Endodermal cell (in vitro differentiated cells): Measurements from ENCODE around the gene TCTN1. TPM values are rescaled to one million over a fixed set of nuclear protein-coding genes. Genes with fewer than 3 reads are reported as not detected.
"Not testable (repeated sequence)": the region's sequence is repeated elsewhere in the genome, so short reads cannot be mapped to it uniquely, and the experiment has no call there.

ENCODE experiments used
- DNase-seq: peaks from one replicate; pipeline ENCODE4 v3.0.0-alpha.2; 2017
- H3K27ac ChIP-seq: 2 replicates; pipeline ENCODE4 v1.5.1; 2013; ENCODE audit warnings: mild to moderate bottlenecking, low read depth, low read length, moderate library complexity
- H3K27me3 ChIP-seq: 2 replicates; pipeline ENCODE4 v1.6.1; 2013; ENCODE audit warnings: mild to moderate bottlenecking, low read length, moderate library complexity; ENCODE audit not compliant: insufficient read depth, control insufficient read depth, poor library complexity, severe bottlenecking
- H3K36me3 ChIP-seq: 2 replicates; pipeline ENCODE4 v1.7.0; 2013; ENCODE audit warnings: mild to moderate bottlenecking, low read length, moderate library complexity; ENCODE audit not compliant: control insufficient read depth, insufficient read depth
- H3K4me1 ChIP-seq: one replicate; pipeline ENCODE4 v1.7.0; 2013; ENCODE audit warnings: low read length; ENCODE audit not compliant: control insufficient read depth, insufficient read depth
- H3K4me3 ChIP-seq: 2 replicates; pipeline ENCODE4 v1.5.1; 2013; ENCODE audit warnings: mild to moderate bottlenecking, low read length, moderate library complexity
- H3K9ac ChIP-seq: 2 replicates; pipeline ENCODE4 v1.6.1; 2013; ENCODE audit warnings: mild to moderate bottlenecking, low read length, moderate library complexity; ENCODE audit not compliant: poor library complexity, severe bottlenecking; ENCODE audit errors: extremely low read depth
- H3K9me3 ChIP-seq: 2 replicates; pipeline ENCODE4 v1.6.1; 2013; ENCODE audit warnings: mild to moderate bottlenecking, low read length, moderate library complexity; ENCODE audit not compliant: control insufficient read depth
- H3K27ac Mint-ChIP-seq: 2 replicates; pipeline ENCODE4 v1.8.0; 2020; ENCODE audit warnings: mixed read lengths
- H3K27me3 Mint-ChIP-seq: 2 replicates; pipeline ENCODE4 v1.8.0; 2021; ENCODE audit warnings: mild to moderate bottlenecking, mixed read lengths; ENCODE audit not compliant: insufficient read depth
- H3K36me3 Mint-ChIP-seq: 2 replicates; pipeline ENCODE4 v1.8.0; 2020; ENCODE audit warnings: low read depth, mixed read lengths
- H3K4me1 Mint-ChIP-seq: 2 replicates; pipeline ENCODE4 v1.8.0; 2020; ENCODE audit warnings: mixed read lengths
- H3K4me3 Mint-ChIP-seq: 2 replicates; pipeline ENCODE4 v1.8.0; 2020; ENCODE audit warnings: mild to moderate bottlenecking, moderate library complexity, mixed read lengths
- H3K9me3 Mint-ChIP-seq: 2 replicates; pipeline ENCODE4 v1.8.0; 2020; ENCODE audit warnings: mild to moderate bottlenecking, mixed read lengths
- CTCF ChIP-seq: fragments of 200-600 bp; sonication (generic); conservative IDR thresholded peaks from 2 replicates; pipeline ENCODE4 v1.5.0; 2021; ENCODE audit warnings: antibody characterized with exemption, mild to moderate bottlenecking
- WGBS, 2 experiments: methylation state at CpG; one replicate each; pipeline versions ENCODE4 v1.1.5 to v1.1.7; 2013; ENCODE audit warnings: missing lambda C conversion rate in 2 of 2, mixed read lengths in 1 of 2; ENCODE audit not compliant: insufficient coverage in 1 of 2, insufficient read length in 1 of 2; 5-methylcytosine and 5-hydroxymethylcytosine counted together
- total RNA-seq, 2 donors: library from RNA; stranded (reverse); fragmentation: NEBNext Ultra II Directional in 1 of 2; extraction: Animal tissue kit (Norgen Biotek cat#: 25700) in 1 of 2; gene quantifications; 2 replicates in 1 of 2; 3 replicates in 1 of 2; pipeline ENCODE4 v1.2.1, GENCODE V29; 2021

TCTN1 gene
- total RNA-seq, 2 donors from 2014 or later = 29.5 to 44.9 TPM

- Mint-ChIP-seq H3K4me3 (peak overlapping the region; percentile 16), H3K4me1 (peaks cover 20% of the 10 kb centered on the region), H3K36me3 (peaks cover 14% of the 10 kb centered on the region), H3K27me3 (no peaks in the 10 kb centered on the region), H3K27ac (peak overlapping the region; percentile 81), H3K9me3 (peaks cover 23% of the 10 kb centered on the region)
- 76 to 91% methylated on average over 4 to 8 of the region's 8 CpGs for WGBS, 2 experiments
- Histone ChIP-seq H3K9me3 (peaks cover 13% of the 10 kb centered on the region), H3K27ac (no peak overlapping the region), H3K27me3 (no peaks in the 10 kb centered on the region), H3K9ac (no peak overlapping the region), H3K36me3 (no peaks in the 10 kb centered on the region), H3K4me3 (peak overlapping the region; percentile 48), H3K4me1 (peaks cover 10% of the 10 kb centered on the region)
- peak; percentile 41 for DNase-seq
- TF ChIP-seq CTCF = no peak
These were observed 47.7 kb upstream of the TCTN1 start for GRCh38 chr12:110565894-110566871.

- Histone ChIP-seq H3K27me3 (no peaks in the 10 kb centered on the region), H3K9ac (no peak overlapping the region), H3K27ac (no peak overlapping the region), H3K4me3 (no peak overlapping the region), H3K9me3 (peaks cover 21% of the 10 kb centered on the region), H3K4me1 (peaks cover 10% of the 10 kb centered on the region), H3K36me3 (no peaks in the 10 kb centered on the region)
- Mint-ChIP-seq H3K27ac (no peak overlapping the region), H3K36me3 (peaks cover 21% of the 10 kb centered on the region), H3K4me1 (peaks cover 20% of the 10 kb centered on the region), H3K4me3 (no peak overlapping the region), H3K27me3 (no peaks in the 10 kb centered on the region), H3K9me3 (peaks cover 32% of the 10 kb centered on the region)
- DNase-seq = peak; percentile 41
- WGBS, 2 experiments = 96 to 100% methylated on average over 3 to 5 of the region's 5 CpGs
- TF ChIP-seq CTCF = no peak
These were observed 46.9 kb upstream of the TCTN1 start for GRCh38 chr12:110566993-110567392.

GRCh38 chr12:110568752-110569151, 45.2 kb upstream of the TCTN1 start:
- no peak for DNase-seq

GRCh38 chr12:110569838-110570237, 44.1 kb upstream of the TCTN1 start:
- DNase-seq, H3K4me1 ChIP-seq, H3K4me3 ChIP-seq, H3K36me3 ChIP-seq, H3K27me3 Mint-ChIP-seq, H3K27ac Mint-ChIP-seq, H3K9ac ChIP-seq, H3K27ac ChIP-seq, H3K4me3 Mint-ChIP-seq, H3K27me3 ChIP-seq: not testable (repeated sequence)
- peaks cover 41% of the 10 kb centered on the region for H3K9me3 ChIP-seq
- Mint-ChIP-seq H3K36me3 (peaks cover 25% of the 10 kb centered on the region), H3K4me1 (peaks cover 20% of the 10 kb centered on the region), H3K9me3 (peaks cover 43% of the 10 kb centered on the region)
- no CpG with 5 or more reads among the region's 2 CpGs for WGBS, 2 experiments

More at GRCh38 chr12:110568752-110569151, 45.2 kb upstream of the TCTN1 start:
- H3K27ac Mint-ChIP-seq = no peak overlapping the region
- WGBS, 2 experiments = 89 to 98% methylated on average over 4 to 5 of the region's 6 CpGs
- no peaks in the 10 kb centered on the region for H3K27me3 ChIP-seq
- H3K4me1 ChIP-seq = peaks cover 10% of the 10 kb centered on the region
- H3K9me3 Mint-ChIP-seq = peaks cover 43% of the 10 kb centered on the region
- no peak overlapping the region for H3K27ac ChIP-seq
- no peak overlapping the region for H3K4me3 ChIP-seq
- H3K4me1 Mint-ChIP-seq = peaks cover 20% of the 10 kb centered on the region
- TF ChIP-seq CTCF = no peak
- H3K36me3 ChIP-seq = no peaks in the 10 kb centered on the region
- H3K27me3 Mint-ChIP-seq = no peaks in the 10 kb centered on the region
- peaks cover 25% of the 10 kb centered on the region for H3K36me3 Mint-ChIP-seq
- no peak overlapping the region for H3K9ac ChIP-seq
- peaks cover 36% of the 10 kb centered on the region for H3K9me3 ChIP-seq
- no peak overlapping the region for H3K4me3 Mint-ChIP-seq

- 93% methylated on average over 13 of the region's 16 CpGs; no CpG with 5 or more reads in 1 of the 2 experiments for WGBS, 2 experiments
- not testable (repeated sequence) for H3K27ac Mint-ChIP-seq, H3K4me3 Mint-ChIP-seq, H3K27me3 Mint-ChIP-seq, DNase-seq, H3K27me3 ChIP-seq, H3K4me3 ChIP-seq, H3K4me1 ChIP-seq, H3K9ac ChIP-seq, H3K27ac ChIP-seq, H3K36me3 ChIP-seq
- peaks cover 25% of the 10 kb centered on the region for H3K36me3 Mint-ChIP-seq
- H3K9me3 Mint-ChIP-seq = peaks cover 43% of the 10 kb centered on the region
- peaks cover 17% of the 10 kb centered on the region for H3K4me1 Mint-ChIP-seq
- H3K9me3 ChIP-seq = peaks cover 41% of the 10 kb centered on the region
These were observed 43.1 kb upstream of the TCTN1 start for GRCh38 chr12:110570798-110571197.
